K562 (cell line): Measurements from ENCODE around the gene RPTOR.

Experiments
- GATA2 ChIP-seq: sonication (generic); formaldehyde crosslinking; IDR thresholded peaks from 2 replicates; pipeline ENCODE4 v1.4.0; 2020; ENCODE audit warnings: mild to moderate bottlenecking, missing genetic modification reagents
- JUND ChIP-seq, 2 experiments: IDR thresholded peaks; 2 replicates in 1 of 2; 3 replicates in 1 of 2; pipeline ENCODE4 v1.6.1; 2011; ENCODE audit warnings: borderline replicate concordance in 2 of 2, low read depth in 2 of 2, low read length in 2 of 2, improper control_type of control experiment in 1 of 2, missing biosample characterization in 1 of 2, missing genetic modification characterization in 1 of 2, missing genetic modification reagents in 1 of 2
- NCOA2 ChIP-seq, 2 experiments: fragments of 450-650 bp; IDR thresholded peaks; 2 replicates each; pipeline ENCODE4 v1.6.1; 2018; ENCODE audit warnings: mild to moderate bottlenecking in 2 of 2, moderate library complexity in 1 of 2; ENCODE audit not compliant: partially characterized antibody in 2 of 2
- POLR2A ChIP-seq: fragments of 450-650 bp; conservative IDR thresholded peaks from 2 replicates; pipeline ENCODE4 v1.6.1; 2016
- POLR2B ChIP-seq: fragments of 450-650 bp; IDR thresholded peaks from 2 replicates; pipeline ENCODE4 v1.6.1; 2018; ENCODE audit warnings: low read depth; ENCODE audit not compliant: partially characterized antibody
- RAD21 ChIP-seq, 2 experiments: fragments of 250-450 bp in 1 of 2; fragments of 450-650 bp in 1 of 2; sonication (Bioruptor Pico) in 1 of 2; formaldehyde crosslinking in 1 of 2; IDR thresholded peaks in 1 of 2; conservative IDR thresholded peaks in 1 of 2; 2 replicates each; pipeline versions ENCODE4 v1.4.0 to v1.8.0; 2020 to 2022; ENCODE audit warnings: mild to moderate bottlenecking in 2 of 2, moderate library complexity in 1 of 2
- ZFP1 ChIP-seq: fragments of 450-650 bp; formaldehyde crosslinking; IDR thresholded peaks from 2 replicates; pipeline ENCODE4 v1.4.0; 2020; ENCODE audit warnings: mild to moderate bottlenecking, mixed read lengths
- ZNF696 ChIP-seq: fragments of 250-450 bp; sonication (Bioruptor Pico); conservative IDR thresholded peaks from 2 replicates; pipeline ENCODE4 v1.4.0; 2020; ENCODE audit warnings: mild to moderate bottlenecking, moderate library complexity
- TF ChIP-seq, protein P1 (sequence below), 3 experiments: IDR thresholded peaks in 2 of 3; conservative IDR thresholded peaks in 1 of 3; 2 replicates each; pipeline ENCODE4 v1.5.1; 2011 to 2012; ENCODE audit warnings: low read length in 3 of 3, mild to moderate bottlenecking in 3 of 3, control low read depth in 2 of 3, improper control_type of control experiment in 1 of 3, inconsistent platforms in 1 of 3, low read depth in 1 of 3, mixed read lengths in 1 of 3, moderate library complexity in 1 of 3; ENCODE audit not compliant: insufficient read depth in 2 of 3

DNA sequence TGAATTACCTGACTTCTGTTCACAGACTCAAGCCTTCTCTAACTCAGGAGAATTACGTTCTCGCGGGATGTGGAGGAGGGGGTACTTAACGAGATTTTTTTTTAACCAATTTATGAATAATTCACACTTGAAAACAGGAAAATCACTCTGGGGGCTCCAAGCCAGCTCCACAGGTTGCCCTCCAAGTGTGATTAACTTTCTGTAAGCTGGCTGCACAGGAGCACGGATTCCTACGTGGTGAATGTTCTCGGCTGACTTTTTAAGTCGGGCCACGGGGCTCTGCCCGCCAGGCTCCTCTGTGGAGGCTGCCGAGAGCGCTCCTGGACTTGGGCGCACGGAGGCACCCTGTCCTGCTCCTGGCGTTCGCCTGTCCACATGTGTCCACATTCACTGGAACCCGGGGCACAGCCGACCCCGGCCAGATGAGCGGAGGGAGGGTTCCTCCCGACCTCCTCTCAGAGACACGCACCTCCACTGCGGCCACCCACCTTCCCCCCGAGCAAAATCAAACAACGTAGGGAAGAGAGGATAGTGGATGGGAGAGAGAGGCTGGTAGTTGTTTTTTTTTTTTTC is 299.9 kb downstream of the RPTOR start:
- no peak for TF ChIP-seq RAD21 (CRISPR knock-in tag; conservative IDR thresholded peaks at IDR 0.05 in 1 of 2, IDR thresholded peaks at IDR 0.05 in 1 of 2)
- TF ChIP-seq GATA2, result no peak
- TF ChIP-seq POLR2B, result no peak
- no peak for TF ChIP-seq POLR2A
- TF ChIP-seq, protein P1, sequence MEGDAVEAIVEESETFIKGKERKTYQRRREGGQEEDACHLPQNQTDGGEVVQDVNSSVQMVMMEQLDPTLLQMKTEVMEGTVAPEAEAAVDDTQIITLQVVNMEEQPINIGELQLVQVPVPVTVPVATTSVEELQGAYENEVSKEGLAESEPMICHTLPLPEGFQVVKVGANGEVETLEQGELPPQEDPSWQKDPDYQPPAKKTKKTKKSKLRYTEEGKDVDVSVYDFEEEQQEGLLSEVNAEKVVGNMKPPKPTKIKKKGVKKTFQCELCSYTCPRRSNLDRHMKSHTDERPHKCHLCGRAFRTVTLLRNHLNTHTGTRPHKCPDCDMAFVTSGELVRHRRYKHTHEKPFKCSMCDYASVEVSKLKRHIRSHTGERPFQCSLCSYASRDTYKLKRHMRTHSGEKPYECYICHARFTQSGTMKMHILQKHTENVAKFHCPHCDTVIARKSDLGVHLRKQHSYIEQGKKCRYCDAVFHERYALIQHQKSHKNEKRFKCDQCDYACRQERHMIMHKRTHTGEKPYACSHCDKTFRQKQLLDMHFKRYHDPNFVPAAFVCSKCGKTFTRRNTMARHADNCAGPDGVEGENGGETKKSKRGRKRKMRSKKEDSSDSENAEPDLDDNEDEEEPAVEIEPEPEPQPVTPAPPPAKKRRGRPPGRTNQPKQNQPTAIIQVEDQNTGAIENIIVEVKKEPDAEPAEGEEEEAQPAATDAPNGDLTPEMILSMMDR (IDR thresholded peaks at IDR 0.05 in 2 of 3, conservative IDR thresholded peaks at IDR 0.05 in 1 of 3; ENCODE audit: insufficient read depth in 2 of 3, low read depth in 1 of 3, low read length in 3 of 3), result no peak
- TF ChIP-seq ZFP1, result no peak
- no peak for TF ChIP-seq JUND (IDR thresholded peaks at IDR 0.05; ENCODE audit: borderline replicate concordance, low read depth, low read length)
- no peak for TF ChIP-seq JUND (tag; IDR thresholded peaks at IDR 0.05; ENCODE audit: borderline replicate concordance, low read depth, low read length)
- TF ChIP-seq ZNF696 (CRISPR knock-in tag), result no peak
- TF ChIP-seq NCOA2 (IDR thresholded peaks at IDR 0.05; ENCODE audit: partially characterized antibody in 2 of 2), result no peak
